ENCODE results near the gene UNKL. TPM values are rescaled to one million over a fixed set of nuclear protein-coding genes. Genes with fewer than 3 reads are reported as not detected.
A peak's percentile ranks its signal among the peaks of the same experiment; 100 is the strongest.

UNKL gene
- total RNA-seq: 42.1 and 70.7 TPM in 2 replicates

GRCh38 chr16:1414532-1415260 lies at the start of gene UNKL:
TSS of gene UNKL (minus strand) at chr16:1414704. CDS start at chr16:1414691, 13 bp downstream.
- no peaks in the 10 kb centered on the region for H3K9me3 Mint-ChIP-seq
- peak; percentile 76 for DNase-seq
- H3K36me3 Mint-ChIP-seq (ENCODE audit: low read depth): peaks cover 17% of the 10 kb centered on the region
- intact Hi-C loops (cut with micrococcal nuclease): loop anchor here (1.0 to 5.0 kb wide), 2 partner anchors 35 to 198 kb away; partner anchors contain the start of genes CRAMP1 and IFT140
- H3K4me3 Mint-ChIP-seq: peak within 1 kb of the TSS; percentile 88
- no peak for TF ChIP-seq CTCF (IDR thresholded peaks at IDR 0.05)
- CTCF ChIA-PET: no interaction called here
- peak within 1 kb of the TSS; percentile 86 for H3K27ac Mint-ChIP-seq
- ATAC-seq (ENCODE audit: low read depth): peak; percentile 64
- H3K4me1 Mint-ChIP-seq: peaks cover 19% of the 10 kb centered on the region
- no peaks in the 10 kb centered on the region for H3K27me3 Mint-ChIP-seq
- POLR2A ChIA-PET: interaction anchor here (0.8 to 0.9 kb wide), 2 partner anchors 78 to 263 kb away, joined by 3 to 5 read pairs; partner anchors contain the start of genes JPT2 and TELO2

- H3K36me3 Mint-ChIP-seq (ENCODE audit: low read depth): peaks cover 48% of the 10 kb centered on the region
- no peak overlapping the region for H3K4me3 Mint-ChIP-seq
- H3K27me3 Mint-ChIP-seq: no peaks in the 10 kb centered on the region
- ATAC-seq (ENCODE audit: low read depth): no peak
- H3K4me1 Mint-ChIP-seq: peaks cover 26% of the 10 kb centered on the region
- intact Hi-C loops (cut with micrococcal nuclease): no loop called here
- POLR2A ChIA-PET: no interaction called here
- DNase-seq: no peak
- no peak for TF ChIP-seq CTCF (IDR thresholded peaks at IDR 0.05)
- CTCF ChIA-PET: no interaction called here
- peak overlapping the region; percentile 90 for H3K27ac Mint-ChIP-seq
- no peaks in the 10 kb centered on the region for H3K9me3 Mint-ChIP-seq
These were observed 46.6 kb upstream of the UNKL start for GRCh38 chr16:1461146-1461545.

GRCh38 chr16:1460602-1461138 lies 46.2 kb upstream of the UNKL start:
- peak overlapping the region; percentile 90 for H3K27ac Mint-ChIP-seq
- POLR2A ChIA-PET: interaction anchor here (1.7 to 3.5 kb wide), 2 partner anchors 15 to 32 kb away, joined by 4 to 30 read pairs; partner anchors contain the start of gene CCDC154
- no peaks in the 10 kb centered on the region for H3K27me3 Mint-ChIP-seq
- CTCF ChIA-PET: no interaction called here
- no peak overlapping the region for H3K4me3 Mint-ChIP-seq
- intact Hi-C loops (cut with micrococcal nuclease): no loop called here
- peaks cover 49% of the 10 kb centered on the region for H3K36me3 Mint-ChIP-seq (ENCODE audit: low read depth)
- DNase-seq (no peak), ATAC-seq (ENCODE audit: low read depth) (no peak)
- TF ChIP-seq CTCF (IDR thresholded peaks at IDR 0.05): no peak
- no peaks in the 10 kb centered on the region for H3K9me3 Mint-ChIP-seq
- H3K4me1 Mint-ChIP-seq: peaks cover 26% of the 10 kb centered on the region

GRCh38 chr16:1459967-1460366 lies 45.5 kb upstream of the UNKL start:
- DNase-seq (no peak), ATAC-seq (ENCODE audit: low read depth) (no peak)
- Mint-ChIP-seq H3K4me3 (no peak overlapping the region), H3K36me3 (ENCODE audit: low read depth) (peaks cover 50% of the 10 kb centered on the region), H3K4me1 (peaks cover 26% of the 10 kb centered on the region), H3K9me3 (no peaks in the 10 kb centered on the region), H3K27me3 (no peaks in the 10 kb centered on the region), H3K27ac (peak overlapping the region; percentile 90)
- CTCF ChIA-PET: no interaction called here
- TF ChIP-seq CTCF (IDR thresholded peaks at IDR 0.05): no peak
- intact Hi-C loops (cut with micrococcal nuclease): loop anchor here (1.0 to 10.0 kb wide), 2 partner anchors 15 to 155 kb away; partner anchors contain the start of genes CLCN7, CRAMP1 and IFT140
- POLR2A ChIA-PET: interaction anchor here (0.7 to 3.5 kb wide), 7 partner anchors 11 to 52 kb away, joined by 4 to 52 read pairs (median 30); partner anchors contain the start of genes CCDC154, TELO2 and UQCC4

- Mint-ChIP-seq H3K36me3 (ENCODE audit: low read depth) (peaks cover 49% of the 10 kb centered on the region), H3K9me3 (no peaks in the 10 kb centered on the region), H3K4me3 (peak overlapping the region; percentile 76), H3K4me1 (peaks cover 26% of the 10 kb centered on the region), H3K27me3 (no peaks in the 10 kb centered on the region), H3K27ac (peak overlapping the region; percentile 99)
- CTCF ChIA-PET: interaction anchor here (1.3 kb wide), 1 partner anchor 30 kb away, joined by 3 read pairs; no protein-coding TSS in a partner anchor
- POLR2A ChIA-PET: interaction anchor here (0.6 to 3.5 kb wide), 20 partner anchors 11 to 254 kb away, joined by 3 to 52 read pairs (median 4); partner anchors contain the start of genes CCDC154, JPT2, MAPK8IP3 and PERCC1
- intact Hi-C loops (cut with micrococcal nuclease): loop anchor here (1.0 to 10.0 kb wide), 5 partner anchors 14 to 156 kb away; partner anchors contain the start of genes CLCN7, CRAMP1, IFT140 and TELO2
- DNase-seq: peak; percentile 73
- no peak for TF ChIP-seq CTCF (IDR thresholded peaks at IDR 0.05)
- peak; percentile 93 for ATAC-seq (ENCODE audit: low read depth)
These were observed 44.5 kb upstream of the UNKL start for GRCh38 chr16:1458977-1459341.

Measured in activated B cell treated with CpG ODN at 0.5 μM for 24 hours (primary cell).